ENCODE measurements around the gene EIF3K. TPM values are rescaled to one million over a fixed set of nuclear protein-coding genes. Genes with fewer than 3 reads are reported as not detected.

Gene EIF3K
- polyA plus RNA-seq, 1 donor, result 381 TPM

GRCh38 chr19:38684862-38685665 is 66.1 kb downstream of the EIF3K start:
- DNase-seq, result no peak

GRCh38 chr19:38685666-38686529 is 66.9 kb downstream of the EIF3K start:
- no peak for DNase-seq

GRCh38 chr19:38686530-38686888 is 67.5 kb downstream of the EIF3K start:
- DNase-seq, result no peak

Other genes with a start within 250 kb of the EIF3K start
- 120 TPM for gene PSMD8, start 244.6 kb upstream of the EIF3K start, polyA plus RNA-seq (ENCODE audit: insufficient read length)
- 0.49 TPM for gene GGN, start 231.2 kb upstream of the EIF3K start, polyA plus RNA-seq (ENCODE audit: insufficient read length)
- 0.49 TPM for gene SPRED3, start 230.5 kb upstream of the EIF3K start, polyA plus RNA-seq (ENCODE audit: insufficient read length)
- gene FAM98C, start 216.1 kb upstream of the EIF3K start, polyA plus RNA-seq (ENCODE audit: insufficient read length), result 13.3 TPM
- gene RASGRP4, start 193.0 kb upstream of the EIF3K start, polyA plus RNA-seq (ENCODE audit: insufficient read length), result 2.8 TPM
- gene RYR1, start 185.5 kb upstream of the EIF3K start, polyA plus RNA-seq (ENCODE audit: insufficient read length), result 771 TPM
- 12.2 TPM for gene MAP4K1, start 1.2 kb upstream of the EIF3K start, polyA plus RNA-seq (ENCODE audit: insufficient read length)
- gene ACTN4, start 28.5 kb downstream of the EIF3K start, polyA plus RNA-seq (ENCODE audit: insufficient read length), result 251 TPM
- 3.4 TPM for gene CAPN12, start 125.3 kb downstream of the EIF3K start, polyA plus RNA-seq (ENCODE audit: insufficient read length)
- gene LGALS7, start 154.3 kb downstream of the EIF3K start, polyA plus RNA-seq (ENCODE audit: insufficient read length), result not detected
- 5.4 TPM for gene LGALS7B, start 170.0 kb downstream of the EIF3K start, polyA plus RNA-seq (ENCODE audit: insufficient read length)
- 1.5 TPM for gene LGALS4, start 193.8 kb downstream of the EIF3K start, polyA plus RNA-seq (ENCODE audit: insufficient read length)
- 154 TPM for gene ECH1, start 212.6 kb downstream of the EIF3K start, polyA plus RNA-seq (ENCODE audit: insufficient read length)
- 273 TPM for gene HNRNPL, start 230.8 kb downstream of the EIF3K start, polyA plus RNA-seq (ENCODE audit: insufficient read length)

All from hindlimb muscle (tissue), 1 donor.